Prostate gland (tissue), 2 donors: ENCODE results near the gene EHD1.

Experiments used
- CTCF ChIP-seq, 4 experiments: fragments of 200-600 bp in 2 of 4; fragments of 450-650 bp in 2 of 4; sonication (generic) in 2 of 4; IDR thresholded peaks; 1 replicate in 3 of 4; 2 replicates in 1 of 4; pipeline ENCODE4 v1.5.1; 2016 to 2019; ENCODE audit warnings: antibody characterized with exemption in 4 of 4, mild to moderate bottlenecking in 2 of 4, moderate library complexity in 2 of 4
- POLR2A ChIP-seq: fragments of 450-650 bp; IDR thresholded peaks from one replicate; pipeline ENCODE4 v1.6.1; 2016; ENCODE audit warnings: antibody characterized with exemption, mild to moderate bottlenecking
- POLR2AphosphoS5 ChIP-seq: sonication (generic); formaldehyde crosslinking; IDR thresholded peaks from one replicate; pipeline ENCODE4 v1.6.1; 2017; ENCODE audit warnings: antibody characterized with exemption

- TF ChIP-seq POLR2A = no peak
- no peak for TF ChIP-seq CTCF (IDR thresholded peaks at IDR 0.05)
- TF ChIP-seq POLR2AphosphoS5 = no peak
These were observed 51.6 kb downstream of the EHD1 start for GRCh38 chr11:64826578-64827450.
